ENCODE measurements around the gene MBD5.
"Not testable (repeated sequence)": the region's sequence is repeated elsewhere in the genome, so short reads cannot be mapped to it uniquely, and the experiment has no call there.

MBD5 gene

DNA sequence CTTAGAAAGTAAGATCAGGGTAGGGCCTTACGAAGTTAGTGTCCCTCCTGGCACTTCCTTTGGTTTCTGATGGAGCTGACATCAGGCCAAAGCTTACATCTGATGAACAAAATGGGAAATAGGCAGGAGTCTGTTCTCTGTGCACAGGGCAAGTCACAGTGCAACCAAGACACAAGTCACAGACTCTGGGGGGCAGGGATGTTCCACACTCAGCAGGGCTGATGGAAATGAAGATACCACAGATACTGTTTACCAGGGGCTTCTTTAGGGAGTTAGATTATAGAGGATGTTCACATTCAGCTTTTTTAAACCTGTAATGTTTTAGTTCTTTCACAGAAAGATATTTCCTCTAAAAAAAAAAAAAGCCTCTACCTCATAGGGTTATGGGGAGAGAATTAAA lies 517.5 kb downstream of the MBD5 start:
- Histone ChIP-seq H3K36me3 (ENCODE audit: control insufficient read depth, insufficient read depth, low read length) (no peaks in the 10 kb centered on the region), H3K4me3 (replicated peaks; ENCODE audit: low read depth, low read length) (no peak overlapping the region), H3K27me3 (replicated peaks; ENCODE audit: control insufficient read depth, insufficient read depth, low read length) (no peaks in the 10 kb centered on the region; the same call in 1 of the 2 replicates)
- TF ChIP-seq, protein P1, sequence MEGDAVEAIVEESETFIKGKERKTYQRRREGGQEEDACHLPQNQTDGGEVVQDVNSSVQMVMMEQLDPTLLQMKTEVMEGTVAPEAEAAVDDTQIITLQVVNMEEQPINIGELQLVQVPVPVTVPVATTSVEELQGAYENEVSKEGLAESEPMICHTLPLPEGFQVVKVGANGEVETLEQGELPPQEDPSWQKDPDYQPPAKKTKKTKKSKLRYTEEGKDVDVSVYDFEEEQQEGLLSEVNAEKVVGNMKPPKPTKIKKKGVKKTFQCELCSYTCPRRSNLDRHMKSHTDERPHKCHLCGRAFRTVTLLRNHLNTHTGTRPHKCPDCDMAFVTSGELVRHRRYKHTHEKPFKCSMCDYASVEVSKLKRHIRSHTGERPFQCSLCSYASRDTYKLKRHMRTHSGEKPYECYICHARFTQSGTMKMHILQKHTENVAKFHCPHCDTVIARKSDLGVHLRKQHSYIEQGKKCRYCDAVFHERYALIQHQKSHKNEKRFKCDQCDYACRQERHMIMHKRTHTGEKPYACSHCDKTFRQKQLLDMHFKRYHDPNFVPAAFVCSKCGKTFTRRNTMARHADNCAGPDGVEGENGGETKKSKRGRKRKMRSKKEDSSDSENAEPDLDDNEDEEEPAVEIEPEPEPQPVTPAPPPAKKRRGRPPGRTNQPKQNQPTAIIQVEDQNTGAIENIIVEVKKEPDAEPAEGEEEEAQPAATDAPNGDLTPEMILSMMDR (IDR thresholded peaks at IDR 0.05; ENCODE audit: insufficient read depth, low read length, poor library complexity, severe bottlenecking), result no peak
- no peak for DNase-seq (ENCODE audit: extremely low read depth, insufficient read length)

DNA sequence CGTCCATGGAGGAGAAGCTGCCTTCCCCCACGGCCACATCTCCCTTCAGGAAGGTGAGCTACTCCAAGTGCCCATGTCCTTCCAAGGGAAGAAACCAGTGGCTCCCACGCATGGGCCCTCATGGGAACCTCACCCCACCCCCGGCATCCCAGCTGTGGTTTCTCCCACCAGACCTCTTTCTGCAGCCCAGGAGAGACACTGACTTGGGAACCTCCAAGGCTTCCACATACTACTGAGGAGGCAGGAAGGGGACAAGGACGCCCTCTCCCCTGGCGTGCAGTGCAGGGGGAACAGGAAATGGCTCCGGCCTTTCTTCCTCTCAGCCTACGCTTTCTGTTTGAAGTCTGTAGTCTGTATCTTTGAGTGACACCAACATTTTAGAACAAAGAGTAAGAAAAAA lies 519.1 kb downstream of the MBD5 start:
- TF ChIP-seq, protein P1 (IDR thresholded peaks at IDR 0.05; ENCODE audit: insufficient read depth, low read length, poor library complexity, severe bottlenecking), result no peak
- Histone ChIP-seq H3K36me3 (ENCODE audit: control insufficient read depth, insufficient read depth, low read length) (no peaks in the 10 kb centered on the region), H3K27me3 (replicated peaks; ENCODE audit: control insufficient read depth, insufficient read depth, low read length) (no peaks in the 10 kb centered on the region; the same call in 1 of the 2 replicates), H3K4me3 (replicated peaks; ENCODE audit: low read depth, low read length) (no peak overlapping the region)
- DNase-seq (ENCODE audit: extremely low read depth, insufficient read length), result no peak

DNA sequence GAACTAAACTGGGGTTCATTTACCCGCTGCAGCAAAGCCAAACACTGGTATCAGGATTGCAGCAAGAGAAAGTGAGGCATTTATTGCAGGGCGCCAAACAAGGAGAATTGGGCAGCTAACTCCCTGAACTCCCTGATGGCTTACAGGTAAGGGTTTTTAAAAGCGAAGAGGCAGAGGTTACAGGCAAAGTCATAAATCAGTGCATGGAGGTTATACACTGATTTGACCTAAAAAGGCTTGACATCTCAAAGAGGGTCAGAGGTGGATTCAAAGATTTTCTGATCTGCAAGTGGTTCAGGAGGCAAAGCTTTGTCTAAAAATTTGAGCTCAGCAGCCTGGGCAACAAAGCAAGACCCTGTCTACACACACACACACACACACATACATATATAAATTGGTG lies 520.9 kb downstream of the MBD5 start:
- Histone ChIP-seq H3K4me3 (replicated peaks; ENCODE audit: low read depth, low read length) (no peak overlapping the region), H3K36me3 (ENCODE audit: control insufficient read depth, insufficient read depth, low read length) (no peaks in the 10 kb centered on the region), H3K27me3 (replicated peaks; ENCODE audit: control insufficient read depth, insufficient read depth, low read length) (no peaks in the 10 kb centered on the region; the same call in 1 of the 2 replicates)
- no peak for DNase-seq (ENCODE audit: extremely low read depth, insufficient read length)
- TF ChIP-seq, protein P1 (IDR thresholded peaks at IDR 0.05; ENCODE audit: insufficient read depth, low read length, poor library complexity, severe bottlenecking), result no peak

DNA sequence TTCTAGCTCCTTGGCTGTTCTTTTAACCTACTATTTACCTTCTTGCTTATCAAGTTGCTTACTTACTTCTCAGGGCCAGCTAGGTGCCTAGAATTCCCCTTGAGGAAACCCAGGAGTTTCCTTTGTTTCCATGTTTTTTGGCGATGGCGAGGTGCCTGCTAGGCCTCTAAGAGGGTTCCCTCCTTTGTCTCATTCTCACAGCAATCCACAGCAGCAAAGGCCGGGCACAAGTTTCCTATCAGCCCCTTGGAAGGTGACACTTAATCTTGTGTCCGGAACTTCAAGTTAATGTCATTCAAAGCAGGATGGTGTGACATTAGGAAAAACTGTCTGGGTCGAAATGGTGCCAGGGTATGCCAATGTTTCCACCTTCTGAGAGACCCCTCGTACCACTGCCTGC lies 521.7 kb downstream of the MBD5 start:
- TF ChIP-seq, protein P1 (IDR thresholded peaks at IDR 0.05; ENCODE audit: insufficient read depth, low read length, poor library complexity, severe bottlenecking), result no peak
- Histone ChIP-seq H3K4me3 (replicated peaks; ENCODE audit: low read depth, low read length) (no peak overlapping the region), H3K27me3 (replicated peaks; ENCODE audit: control insufficient read depth, insufficient read depth, low read length) (no peaks in the 10 kb centered on the region; the same call in 1 of the 2 replicates), H3K36me3 (ENCODE audit: control insufficient read depth, insufficient read depth, low read length) (no peaks in the 10 kb centered on the region)
- no peak for DNase-seq (ENCODE audit: extremely low read depth, insufficient read length)

DNA sequence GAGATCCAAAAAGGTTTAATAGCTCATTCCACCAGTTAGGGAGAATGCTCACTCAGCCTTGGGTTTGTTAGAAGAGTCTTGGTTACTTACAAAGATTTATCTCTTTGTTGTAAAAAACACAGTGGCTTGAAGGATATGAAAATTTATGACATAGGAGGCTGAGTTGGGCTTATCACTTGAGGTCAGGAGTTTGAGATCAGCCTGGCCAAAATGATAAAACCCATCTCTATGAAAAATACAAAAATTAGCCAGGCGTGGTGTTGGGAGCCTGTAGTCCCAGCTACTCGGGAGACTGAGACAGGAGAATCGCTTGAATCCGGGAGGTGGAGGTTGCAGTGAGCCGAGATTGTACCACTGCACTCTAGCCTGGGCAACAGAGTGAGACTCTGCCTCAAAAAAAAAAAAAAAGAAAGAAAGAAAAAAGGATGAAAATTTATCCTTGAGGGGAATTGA lies 522.2 kb downstream of the MBD5 start:
- not testable (repeated sequence) for H3K36me3 ChIP-seq (ENCODE audit: control insufficient read depth, insufficient read depth, low read length); H3K4me3 ChIP-seq (replicated peaks; ENCODE audit: low read depth, low read length); H3K27me3 ChIP-seq (replicated peaks; ENCODE audit: control insufficient read depth, insufficient read depth, low read length); DNase-seq (ENCODE audit: extremely low read depth, insufficient read length)

DNA sequence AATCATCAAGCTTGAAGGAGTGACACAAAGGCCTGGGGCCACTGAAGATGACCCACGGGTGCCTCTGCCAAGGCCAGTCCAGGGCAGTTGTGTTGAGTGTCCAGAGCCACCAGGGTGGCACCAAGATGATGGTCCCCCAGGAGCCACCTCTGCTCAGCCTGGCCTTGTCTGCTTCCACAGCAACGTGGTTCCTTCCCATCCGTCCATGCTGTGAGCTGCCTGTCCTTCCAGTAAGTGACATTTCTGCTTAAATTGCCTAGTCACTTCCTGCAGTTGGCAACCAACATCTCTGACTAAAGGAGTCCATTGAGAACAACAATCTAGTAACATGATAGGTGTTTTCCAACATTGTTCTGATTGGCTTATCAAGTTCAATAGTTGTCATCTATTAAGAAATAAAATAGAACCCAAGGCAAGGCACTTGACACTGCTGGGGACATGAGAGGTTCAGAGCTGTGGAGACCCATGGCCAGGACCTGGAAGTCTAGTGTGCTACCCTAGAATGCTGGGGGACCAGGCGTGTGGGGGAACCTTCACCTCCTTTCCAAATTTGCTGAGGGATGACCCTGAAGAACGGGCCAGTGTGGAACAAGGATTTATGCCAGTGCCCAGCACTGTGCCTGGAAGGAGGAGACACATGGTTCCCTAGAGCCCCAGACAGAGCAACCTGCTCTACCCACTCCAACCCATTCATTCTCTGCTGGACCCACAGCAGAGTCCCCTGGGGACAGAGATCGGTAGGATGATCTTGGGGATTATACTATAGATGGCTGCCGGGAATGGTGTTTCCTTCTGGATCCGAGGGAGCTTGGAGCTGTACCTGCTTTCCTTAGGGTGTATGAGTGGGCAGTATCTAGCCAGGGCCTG lies 524.7 kb downstream of the MBD5 start:
- TF ChIP-seq, protein P1 (IDR thresholded peaks at IDR 0.05; ENCODE audit: insufficient read depth, low read length, poor library complexity, severe bottlenecking), result no peak
- H3K4me3 ChIP-seq (replicated peaks; ENCODE audit: low read depth, low read length), result no peak overlapping the region
- no peaks in the 10 kb centered on the region; the same call in 1 of the 2 replicates for H3K27me3 ChIP-seq (replicated peaks; ENCODE audit: control insufficient read depth, insufficient read depth, low read length)
- DNase-seq (ENCODE audit: extremely low read depth, insufficient read length), result no peak
- H3K36me3 ChIP-seq (ENCODE audit: control insufficient read depth, insufficient read depth, low read length), result no peaks in the 10 kb centered on the region

Data from GM06990 (cell line).